HG02678 (cell line): ENCODE results near the gene DYNC1H1.
A peak's percentile ranks its signal among the peaks of the same experiment; 100 is the strongest.

Source experiments
- ATAC-seq: cut with Tn5 transposase; IDR thresholded peaks from one replicate; pipeline ENCODE4 v1.9.1; 2021; ENCODE audit warnings: mild to moderate bottlenecking, moderate library complexity; ENCODE audit not compliant: unreplicated experiment

Gene DYNC1H1

DNA sequence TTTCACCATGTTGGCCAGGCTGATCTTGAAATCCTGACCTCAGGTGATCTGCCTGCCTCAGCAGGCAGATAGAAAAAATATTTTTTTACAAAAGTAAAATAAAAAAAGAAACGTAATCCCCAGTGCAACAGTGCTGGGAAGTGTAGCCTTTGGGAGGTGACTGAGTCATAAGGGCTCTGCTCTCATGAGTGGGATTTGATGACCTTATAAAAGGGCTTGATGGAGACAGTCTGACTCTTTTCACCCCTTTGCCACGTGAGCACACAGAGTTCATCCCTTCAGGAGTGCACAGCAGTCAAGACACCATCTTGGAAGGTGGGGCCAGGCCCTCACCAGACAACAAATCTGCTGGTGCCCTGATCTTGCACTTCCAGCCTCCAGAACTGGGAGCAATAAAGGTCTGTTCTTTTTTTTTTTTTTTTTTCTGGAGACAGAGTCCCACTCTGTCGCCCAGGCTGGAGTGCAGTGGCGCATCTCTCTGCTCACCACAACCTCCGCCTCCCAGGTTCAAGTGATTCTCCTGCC lies 24.7 kb upstream of the DYNC1H1 start:
- ATAC-seq: no peak

DNA sequence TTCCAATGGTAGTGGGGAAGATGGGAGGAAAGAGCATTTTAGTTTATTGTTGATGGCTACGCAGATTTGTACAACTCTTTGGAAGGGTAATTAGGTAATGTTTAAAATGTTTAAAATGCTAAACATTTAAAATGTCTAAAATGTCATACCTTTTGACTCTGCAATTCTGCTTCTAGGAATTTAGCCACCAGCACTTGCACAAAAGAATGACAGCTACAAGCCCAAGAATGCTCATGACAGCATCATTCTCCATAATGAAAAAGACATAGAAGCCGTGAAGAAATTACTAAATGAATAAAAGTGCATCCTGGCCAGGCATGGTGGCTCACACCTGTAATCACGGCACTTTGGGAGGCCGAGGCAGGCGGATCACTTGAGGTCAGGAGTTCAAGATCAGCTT lies 19.9 kb upstream of the DYNC1H1 start:
- no peak for ATAC-seq

DNA sequence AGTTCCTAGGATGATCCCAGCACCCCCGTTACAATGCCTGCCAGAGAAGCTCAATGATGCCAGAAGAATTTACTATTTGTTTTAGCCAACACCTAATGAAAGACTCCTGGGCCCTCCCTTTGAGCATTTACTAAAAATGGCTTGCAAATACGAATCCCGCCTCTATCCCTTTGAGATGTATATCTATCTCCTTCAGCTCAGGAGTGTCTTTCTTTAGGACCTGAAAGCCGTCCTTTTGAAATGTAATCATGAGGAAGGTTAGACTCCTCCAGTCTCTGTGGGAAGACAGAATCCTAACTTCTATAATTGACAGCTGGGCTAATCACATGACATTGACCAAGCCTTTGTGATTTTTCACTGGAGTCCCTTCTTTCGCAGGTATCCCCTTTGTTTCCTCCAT lies 19.2 kb upstream of the DYNC1H1 start:
- ATAC-seq: no peak

DNA sequence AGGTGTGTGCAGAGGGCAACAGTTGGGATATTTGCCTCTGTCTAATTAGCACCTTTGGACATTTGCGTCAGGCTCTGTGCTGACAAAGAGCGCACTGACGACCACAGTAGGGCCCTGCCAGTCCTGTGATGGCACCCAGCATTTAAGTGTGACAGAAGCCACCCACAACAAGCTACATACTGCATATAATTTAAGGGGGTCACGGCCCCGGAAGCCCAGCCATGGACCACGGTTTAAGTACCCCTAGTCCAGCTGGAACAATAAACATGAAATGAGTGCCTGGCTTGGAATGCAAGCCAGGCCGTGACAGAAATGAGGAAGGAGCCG lies 16.8 kb upstream of the DYNC1H1 start:
- ATAC-seq: no peak

DNA sequence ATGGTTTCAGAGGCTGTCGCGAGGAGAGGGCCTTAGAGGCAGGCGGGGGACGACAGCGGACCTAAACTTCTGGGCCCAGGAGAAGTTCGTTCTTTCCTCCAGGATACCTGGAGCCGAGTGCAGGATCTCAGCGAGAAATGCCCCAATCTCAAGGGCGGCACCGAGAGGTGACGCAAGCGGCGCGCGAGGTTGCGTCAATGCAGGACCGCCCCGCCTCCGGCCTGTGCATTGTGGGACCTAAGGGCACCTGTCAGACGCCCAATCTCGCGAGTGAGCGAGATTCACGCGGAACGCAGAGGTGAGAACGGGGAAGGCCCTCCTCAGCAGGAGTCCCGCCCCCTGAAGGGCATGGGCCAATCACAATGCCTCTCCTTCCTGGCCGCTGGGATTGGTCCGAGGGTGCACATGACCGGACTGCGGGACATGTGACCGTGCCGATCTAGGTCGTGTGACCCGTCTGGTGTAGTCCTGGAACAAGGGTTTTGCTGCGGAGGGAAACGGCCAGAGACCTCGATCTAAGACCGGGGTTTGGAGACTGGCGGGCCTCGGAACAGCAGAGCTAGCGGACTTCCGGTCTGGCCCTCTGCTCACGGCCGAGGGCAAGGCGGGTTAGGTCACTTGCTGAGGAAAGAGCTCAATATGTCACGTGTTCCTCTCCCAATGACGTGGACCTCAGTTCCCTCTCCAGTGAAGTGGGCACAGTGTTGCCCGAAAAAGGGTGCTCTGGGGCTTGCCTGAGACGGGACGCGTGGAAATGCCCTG lies 16.3 kb upstream of the DYNC1H1 start:
- ATAC-seq: peak; percentile 97

DNA sequence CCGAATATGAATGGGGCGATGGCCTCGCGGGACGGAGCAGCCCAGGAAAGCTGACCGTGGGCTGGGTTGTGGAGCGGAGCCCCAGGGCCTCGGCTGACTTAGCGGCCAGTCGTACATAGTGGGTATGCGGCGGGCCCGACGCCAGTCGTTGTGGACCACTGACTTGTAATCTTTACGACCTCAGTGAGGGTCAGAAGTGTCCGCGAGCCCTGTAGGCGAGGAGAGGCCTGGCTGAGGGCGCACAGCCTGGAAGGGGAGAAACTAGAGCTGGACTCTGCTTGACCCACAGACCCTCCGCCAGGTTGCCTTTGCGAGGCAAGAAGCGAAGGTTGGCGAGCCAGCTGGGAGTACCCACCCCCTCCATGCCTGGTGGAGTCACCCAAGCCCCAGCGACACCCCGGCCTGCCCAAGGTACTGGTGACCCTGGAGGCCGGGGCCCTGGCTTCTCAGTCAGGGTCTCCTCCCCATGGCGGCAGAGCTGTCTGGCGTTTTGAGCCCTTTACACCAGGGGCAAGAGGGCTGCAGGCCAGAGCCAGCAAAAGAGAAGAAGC lies 15.6 kb upstream of the DYNC1H1 start:
- no peak for ATAC-seq

DNA sequence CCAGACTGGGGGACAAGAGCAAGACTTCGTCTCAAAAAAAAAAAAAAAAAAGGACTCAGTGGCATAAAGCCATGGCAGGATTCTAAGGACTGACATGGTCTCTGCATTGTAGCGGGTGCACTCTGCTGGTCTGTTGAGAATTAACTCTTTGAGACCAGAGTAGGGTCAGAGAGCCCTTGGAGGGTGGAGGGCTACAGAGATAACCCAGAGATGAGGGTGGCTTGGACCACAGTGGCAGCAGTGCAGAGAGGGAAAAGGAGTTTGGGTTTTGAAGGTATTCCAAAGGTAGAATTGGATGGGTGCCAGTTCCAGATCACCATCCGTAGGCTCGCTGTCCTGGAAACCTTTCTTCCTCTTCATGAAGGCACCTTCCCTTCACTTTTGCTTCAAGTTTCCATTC lies 14.3 kb upstream of the DYNC1H1 start:
- ATAC-seq: no peak

DNA sequence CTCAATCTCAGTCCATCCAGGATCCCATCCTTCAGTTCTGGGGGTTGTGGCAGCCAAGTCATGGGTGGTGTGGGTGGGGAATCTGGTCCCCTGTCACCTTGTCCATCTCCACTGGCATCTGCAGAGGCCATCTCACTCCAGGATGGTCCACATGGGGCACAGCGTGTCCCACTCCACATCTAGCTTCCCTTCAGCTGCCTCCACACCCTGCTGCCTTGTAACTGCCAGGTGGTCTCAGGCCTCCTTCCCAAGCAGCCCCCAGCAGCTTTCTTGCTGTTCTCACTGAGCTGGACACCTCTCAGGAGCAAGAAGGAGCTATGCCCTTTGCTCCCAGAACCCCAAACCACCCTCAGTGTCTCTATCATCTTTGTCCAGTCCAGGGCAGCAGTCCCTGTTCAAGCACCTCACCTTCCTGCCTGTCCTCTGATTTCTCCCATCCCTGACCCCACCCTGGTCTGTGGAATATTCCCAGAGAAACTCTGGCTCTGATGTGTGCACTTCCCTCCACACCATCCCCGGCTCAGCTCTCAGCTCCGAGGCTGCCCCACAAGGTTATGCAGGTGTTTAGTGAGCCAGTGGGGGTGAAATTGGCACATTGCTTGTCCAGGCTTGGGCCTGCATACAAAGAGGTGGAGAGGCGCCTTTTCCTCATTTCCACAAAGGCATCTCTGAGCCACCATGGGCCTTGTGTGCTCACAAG lies 13.7 kb upstream of the DYNC1H1 start:
- ATAC-seq: no peak

DNA sequence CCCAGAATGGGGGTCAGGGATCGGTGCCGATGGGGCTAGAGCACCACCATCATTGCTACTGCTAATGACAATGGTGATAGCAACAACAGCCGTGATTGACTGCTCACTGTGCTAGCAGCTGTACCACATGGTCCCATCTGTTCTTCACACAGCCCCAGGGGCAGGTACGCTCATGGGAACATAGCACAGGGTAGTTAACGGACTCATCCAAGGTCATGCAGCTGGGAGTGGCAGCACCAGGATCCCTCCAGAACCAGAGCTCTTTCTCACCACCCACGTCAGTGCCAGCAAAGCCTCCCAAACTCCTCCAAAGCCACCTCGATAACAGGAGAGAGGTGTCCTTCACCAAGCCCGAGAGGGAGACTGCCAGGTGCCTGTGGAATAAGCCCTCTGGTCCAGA lies 11.2 kb upstream of the DYNC1H1 start:
- no peak for ATAC-seq

DNA sequence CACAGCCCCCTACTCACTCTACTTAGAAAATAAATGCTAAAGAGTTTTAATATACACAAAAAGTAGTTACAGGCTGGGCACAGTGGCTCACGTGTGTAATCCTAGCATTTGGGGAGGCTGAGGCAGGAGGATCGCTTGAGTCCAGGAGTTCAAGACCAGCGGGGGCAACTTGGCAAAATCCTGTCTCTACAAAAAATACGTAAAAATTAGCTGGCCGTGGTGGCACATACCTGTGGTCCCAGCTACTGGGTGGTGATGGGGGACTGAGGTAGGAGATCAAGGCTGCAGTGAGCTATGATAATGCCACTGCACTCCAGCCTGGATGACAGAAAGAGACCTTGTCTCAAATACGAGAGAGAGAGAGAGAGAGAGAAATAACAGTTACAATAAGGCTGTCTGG lies 9.9 kb upstream of the DYNC1H1 start:
- no peak for ATAC-seq

DNA sequence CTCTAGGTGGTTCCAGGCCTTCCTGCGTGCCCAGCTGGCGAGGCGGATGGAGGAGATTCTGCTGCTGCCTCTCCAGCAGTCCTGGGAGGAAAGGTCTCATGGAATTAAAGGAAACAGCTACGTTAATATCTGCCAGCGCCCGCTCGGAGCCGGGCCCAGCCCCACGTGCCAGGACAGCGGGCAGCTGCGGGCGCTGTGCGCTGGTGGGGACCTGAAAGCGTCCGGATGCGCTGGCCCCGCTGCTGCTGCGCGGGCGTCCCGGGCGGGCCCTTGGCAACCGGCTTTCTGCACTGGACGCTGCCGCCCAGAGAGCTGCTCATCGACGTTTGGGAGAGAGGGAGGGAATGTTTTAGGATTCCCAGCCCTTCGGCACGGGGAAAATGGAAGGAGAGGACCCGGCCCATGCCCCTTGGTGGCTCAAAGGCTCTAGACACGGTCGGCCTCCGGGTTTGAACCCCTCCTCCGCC lies 8.6 kb upstream of the DYNC1H1 start:
- ATAC-seq: no peak

DNA sequence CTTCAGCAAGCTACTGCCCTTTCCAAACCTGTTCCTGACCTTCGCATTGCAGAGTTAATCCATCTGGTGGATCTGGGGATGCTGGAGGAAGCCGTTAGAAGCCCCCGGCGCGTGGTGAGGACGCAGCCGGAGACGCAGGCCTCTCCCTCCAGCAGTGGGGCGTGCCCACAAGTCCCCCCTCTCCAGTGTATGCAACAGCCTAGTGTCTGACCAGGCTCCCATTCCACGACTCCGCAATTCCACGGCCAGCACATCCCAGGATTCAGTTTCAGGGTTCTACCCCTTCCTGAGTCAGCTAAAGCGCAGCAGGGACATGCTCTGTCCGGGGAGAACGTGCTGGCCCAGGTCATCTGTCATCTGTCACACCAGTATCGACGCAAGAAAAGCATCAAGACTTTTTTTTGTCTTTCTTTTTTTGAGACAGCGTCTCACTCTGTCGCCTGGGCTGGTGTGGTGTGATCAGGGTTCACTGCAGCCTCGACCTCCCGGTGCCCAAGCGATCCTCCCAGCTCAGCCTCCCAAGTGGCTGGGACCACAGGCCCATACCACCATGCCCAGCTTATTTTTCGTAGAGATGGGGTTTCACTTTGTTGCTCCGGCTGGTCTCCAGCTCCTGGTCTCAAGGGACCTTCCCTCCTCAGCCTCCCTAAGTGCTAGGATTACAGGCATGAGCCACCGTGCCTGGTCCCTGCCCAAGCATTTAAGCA lies 8.0 kb upstream of the DYNC1H1 start:
- ATAC-seq: no peak

DNA sequence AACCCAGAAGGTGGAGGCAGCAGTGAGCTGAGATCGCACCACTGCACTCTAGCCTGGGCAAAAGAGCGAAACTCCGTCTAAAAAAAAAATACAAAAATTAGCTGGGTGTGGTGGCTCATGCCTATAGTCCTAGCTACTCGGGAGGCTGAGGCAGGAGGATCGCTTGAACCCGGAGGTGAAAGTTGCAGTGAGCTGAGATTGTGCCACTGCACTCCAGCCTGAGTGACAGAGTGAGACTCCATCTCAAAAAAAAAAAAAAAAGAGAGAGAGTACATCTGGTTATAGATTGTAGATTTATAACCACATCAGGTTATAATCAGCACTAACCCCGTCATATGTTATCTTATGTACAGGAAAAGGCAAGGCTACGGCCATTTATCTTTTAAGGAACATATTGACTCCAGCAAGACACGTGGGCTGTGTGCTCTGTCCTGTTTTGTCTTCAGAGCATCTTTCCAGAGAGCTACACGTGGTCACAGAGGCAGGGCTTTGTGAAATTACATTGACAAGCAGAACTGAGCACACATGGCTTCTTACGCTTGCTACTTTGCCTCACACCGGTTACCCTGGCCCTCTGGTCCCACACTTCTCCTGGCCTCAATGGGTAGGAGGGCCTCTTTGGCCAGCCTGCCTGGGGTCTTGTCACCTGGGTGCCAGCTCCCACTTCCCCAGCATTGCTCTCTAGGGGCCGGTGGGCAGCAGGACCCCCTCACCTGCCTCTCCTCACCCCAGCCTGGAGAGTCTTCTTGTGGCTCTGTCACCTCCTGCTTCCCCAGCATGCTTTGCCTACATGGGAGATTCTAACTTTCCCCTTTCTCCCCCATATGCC lies 6.8 kb upstream of the DYNC1H1 start:
- ATAC-seq: no peak

DNA sequence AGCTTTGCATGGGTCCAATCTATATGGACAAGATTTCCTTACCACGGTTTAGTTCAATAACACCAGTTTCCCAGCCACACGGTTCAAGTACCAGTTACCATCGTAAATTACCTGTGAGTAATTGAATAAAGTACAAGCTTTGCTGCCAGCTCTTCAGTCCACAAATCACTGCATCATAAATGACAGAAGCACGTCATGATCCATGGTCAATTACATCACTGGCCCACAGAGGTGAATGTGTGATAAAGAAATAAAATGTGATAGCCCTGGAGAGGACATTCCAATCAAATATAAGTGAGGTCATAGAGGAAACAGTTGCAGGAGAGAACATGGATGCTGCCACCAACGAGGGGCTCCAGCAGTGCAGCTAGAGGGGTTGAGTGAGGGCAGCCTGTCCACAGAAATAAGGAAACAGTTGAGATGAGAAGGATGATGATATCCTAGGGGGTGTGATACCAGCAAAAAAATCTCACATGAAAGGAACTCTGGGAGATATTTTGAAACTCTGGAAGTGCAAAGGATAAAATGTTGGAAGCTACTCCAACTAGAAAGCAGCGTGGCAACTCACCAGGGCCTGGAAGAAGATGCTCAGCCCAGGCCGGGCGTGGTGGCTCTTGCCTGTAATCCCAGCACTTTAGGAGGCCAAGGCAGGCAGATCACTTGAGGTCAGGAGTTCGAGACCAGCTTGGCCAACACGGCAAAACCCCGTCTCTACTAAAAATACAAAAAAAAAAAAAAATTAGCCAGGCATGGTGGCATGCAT lies 5.8 kb upstream of the DYNC1H1 start:
- ATAC-seq: no peak

DNA sequence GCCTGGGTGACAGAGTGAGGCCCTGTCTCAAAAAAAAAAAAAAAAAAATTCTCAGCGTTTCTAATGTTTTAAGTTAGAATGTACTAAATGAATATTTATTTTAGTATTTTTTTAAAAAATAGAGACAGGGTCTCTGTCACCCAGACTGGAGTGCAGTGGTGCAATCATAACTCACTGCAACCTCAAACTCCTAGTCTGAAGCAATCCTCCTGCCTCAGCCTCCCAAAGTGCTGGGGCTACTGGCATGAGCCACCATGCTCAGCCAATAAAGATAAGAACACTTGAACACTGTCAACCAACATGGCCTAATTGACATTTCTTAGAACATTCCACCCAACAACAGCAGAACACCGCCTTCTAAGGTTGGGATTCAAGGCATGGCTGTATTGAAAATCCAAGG lies 5.1 kb upstream of the DYNC1H1 start:
- ATAC-seq: no peak

DNA sequence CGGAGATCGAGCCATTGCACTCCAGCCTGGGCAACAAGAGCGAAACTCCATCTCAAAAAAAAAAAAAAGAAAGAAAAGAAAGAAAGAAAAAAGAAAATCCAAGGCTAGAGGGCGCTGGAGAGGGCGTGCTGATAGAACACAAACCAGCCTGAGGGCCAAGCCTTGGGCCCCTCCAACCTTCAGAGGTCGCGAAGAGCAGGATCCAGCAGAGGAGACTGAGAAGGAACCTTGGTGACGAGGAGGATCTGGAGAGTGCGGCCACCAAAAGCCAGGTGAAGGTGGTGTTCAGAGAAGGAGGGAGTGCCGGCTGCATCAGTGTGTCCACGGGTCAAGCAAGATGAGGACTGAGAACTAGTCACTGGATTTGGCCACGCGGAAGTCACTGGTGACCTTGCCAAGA lies 4.1 kb upstream of the DYNC1H1 start:
- no peak for ATAC-seq

DNA sequence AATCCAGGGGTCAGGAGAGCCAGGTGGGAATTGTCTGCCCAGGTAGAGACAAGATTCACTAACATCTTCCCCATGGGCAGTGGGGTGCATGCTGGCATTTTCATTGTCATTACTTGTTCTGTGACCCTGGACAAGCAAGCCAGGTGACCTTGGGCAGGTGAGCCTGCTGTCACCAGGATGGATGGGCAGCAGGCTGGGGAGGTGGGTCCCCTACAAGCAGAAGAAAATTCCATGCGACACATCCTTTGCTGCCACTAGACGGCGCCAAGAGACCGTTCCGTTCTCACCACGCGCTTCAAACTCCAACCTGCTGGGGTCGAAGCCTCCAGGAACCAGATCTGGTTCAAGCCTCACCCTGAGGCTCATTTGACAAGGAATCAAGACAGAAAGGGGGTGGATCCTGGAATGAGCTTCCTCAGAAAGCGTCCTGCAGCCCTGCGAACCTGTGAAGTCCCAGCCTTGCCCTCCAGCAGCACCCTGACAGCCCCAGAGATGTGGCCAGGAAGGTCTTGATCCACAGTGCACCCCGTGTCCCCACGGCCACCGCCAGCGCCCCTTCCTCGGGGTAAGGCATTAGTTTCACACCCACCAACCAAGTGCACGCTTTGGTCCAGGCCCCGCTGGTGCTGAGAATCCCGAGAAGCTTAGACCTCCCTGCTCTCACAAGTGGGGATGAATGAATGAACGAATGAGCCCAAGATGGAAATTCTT lies 3.2 kb upstream of the DYNC1H1 start:
- ATAC-seq: no peak

DNA sequence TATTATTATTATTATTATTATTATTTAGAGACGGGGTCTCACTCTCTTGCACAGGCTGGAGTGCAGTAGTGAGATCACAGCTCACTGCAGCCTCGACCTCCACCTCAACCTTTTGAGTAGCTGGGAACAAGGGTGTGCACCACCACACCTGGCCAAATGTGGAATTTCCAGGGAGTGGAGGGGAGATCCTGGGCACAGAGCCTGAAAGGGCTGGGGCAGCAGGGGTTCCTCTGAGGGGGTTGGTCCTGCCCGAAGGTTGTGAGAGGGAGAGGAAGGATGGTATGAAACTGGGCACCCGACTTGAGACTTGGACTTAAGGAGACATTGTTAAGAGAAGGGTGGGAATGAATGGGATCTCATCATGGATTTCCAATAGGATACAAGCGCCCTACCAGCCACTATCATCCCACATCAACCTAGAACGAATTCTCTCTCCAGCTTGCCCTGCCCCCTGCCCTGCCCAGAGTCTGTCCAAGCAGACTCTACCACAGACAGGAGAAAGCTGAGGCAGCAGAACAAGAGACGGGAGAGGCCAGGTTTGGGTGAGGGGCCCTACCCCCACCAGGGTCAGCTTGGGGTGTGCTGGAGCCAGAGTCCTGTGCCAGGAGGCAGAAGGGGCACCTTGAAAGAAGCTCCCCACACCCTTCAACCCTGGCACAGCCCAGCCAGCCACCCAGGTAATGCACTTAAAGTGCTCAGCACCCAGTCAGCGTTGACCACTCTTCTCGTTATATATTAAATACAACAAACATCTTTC lies 2.4 kb upstream of the DYNC1H1 start:
- no peak for ATAC-seq

DNA sequence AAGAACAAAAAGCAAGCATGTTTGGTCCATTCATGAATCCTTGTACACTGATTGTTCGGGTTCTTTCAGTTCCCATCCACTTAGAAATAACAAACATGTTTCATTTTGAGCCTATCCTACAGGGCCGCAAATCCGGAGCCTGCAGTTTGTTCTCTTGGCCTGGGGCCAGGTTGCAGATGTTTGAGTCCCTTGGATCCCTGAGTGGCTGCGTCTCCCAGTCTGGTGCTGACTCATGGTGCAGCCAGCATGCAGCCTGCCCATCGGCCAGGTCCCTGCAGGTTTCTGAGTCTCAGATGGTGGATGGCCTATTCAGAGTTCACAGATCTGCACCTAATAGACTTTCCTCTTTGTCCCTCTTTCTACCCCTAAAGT lies 1.9 kb upstream of the DYNC1H1 start:
- no peak for ATAC-seq
